Gastroesophageal sphincter (tissue), 3 donors: ENCODE data around the gene DTNBP1.

Experiments
- CTCF ChIP-seq, 4 experiments: fragments of 200-600 bp in 2 of 4; fragments of 450-650 bp in 2 of 4; sonication (generic) in 1 of 4; IDR thresholded peaks; one replicate each; pipeline ENCODE4 v1.5.1; 2017 to 2019; ENCODE audit warnings: antibody characterized with exemption in 4 of 4, mild to moderate bottlenecking in 2 of 4, moderate library complexity in 2 of 4
- EP300 ChIP-seq: sonication (generic); formaldehyde crosslinking; IDR thresholded peaks from one replicate; pipeline ENCODE4 v1.6.1; 2017; ENCODE audit warnings: antibody characterized with exemption, mild to moderate bottlenecking
- POLR2A ChIP-seq, 2 donors: fragments of 450-650 bp; IDR thresholded peaks; one replicate each; pipeline ENCODE4 v1.6.1; 2017; ENCODE audit warnings: antibody characterized with exemption in 2 of 2, mild to moderate bottlenecking in 2 of 2, moderate library complexity in 1 of 2
- POLR2AphosphoS5 ChIP-seq: sonication (generic); formaldehyde crosslinking; IDR thresholded peaks from one replicate; pipeline ENCODE4 v1.6.1; 2017; ENCODE audit warnings: antibody characterized with exemption

- no peak for TF ChIP-seq EP300
- no peak for TF ChIP-seq CTCF (IDR thresholded peaks at IDR 0.05)
- TF ChIP-seq POLR2A (IDR thresholded peaks at IDR 0.05), result no peak
- no peak for TF ChIP-seq POLR2AphosphoS5
Observed at GRCh38 chr6:15490242-15491100, 172.4 kb downstream of the DTNBP1 start.
